ENCODE data around the gene LYST. TPM values are rescaled to one million over a fixed set of nuclear protein-coding genes. Genes with fewer than 3 reads are reported as not detected.
"Not testable (repeated sequence)": the region's sequence is repeated elsewhere in the genome, so short reads cannot be mapped to it uniquely, and the experiment has no call there.

Gene LYST
- total RNA-seq, 1 donor from 2014 or later = 19.2 TPM

- ATAC-seq = no peak
Observed at GRCh38 chr1:235628316-235629005, 238.2 kb downstream of the LYST start.

GRCh38 chr1:235625831-235626230, 240.9 kb downstream of the LYST start:
- ATAC-seq = no peak

- peak; percentile 71 for ATAC-seq
Observed at GRCh38 chr1:235625340-235625739, 241.4 kb downstream of the LYST start.

GRCh38 chr1:235624721-235625333, 241.9 kb downstream of the LYST start:
- no peak for ATAC-seq

GRCh38 chr1:235622936-235623779, 243.5 kb downstream of the LYST start:
- peak; percentile 78 for ATAC-seq

GRCh38 chr1:235619149-235619548, 247.6 kb downstream of the LYST start:
- not testable (repeated sequence) for ATAC-seq

- ATAC-seq = no peak
Observed at GRCh38 chr1:235617808-235618207, 248.9 kb downstream of the LYST start.

GRCh38 chr1:235617140-235617539, 249.6 kb downstream of the LYST start:
- ATAC-seq = no peak

- peak; percentile 27 for ATAC-seq
Observed at GRCh38 chr1:235614442-235614954, 252.2 kb downstream of the LYST start.

GRCh38 chr1:235613602-235614001, 253.1 kb downstream of the LYST start:
- ATAC-seq = peak; percentile 73

GRCh38 chr1:235612761-235613160, 253.9 kb downstream of the LYST start:
- ATAC-seq = no peak

Other genes starting within 250 kb of the LYST start
- gene GNG4, start 217.1 kb downstream of the LYST start, total RNA-seq = 7.2 TPM
- 5.3 TPM for gene NID1, start 198.2 kb upstream of the LYST start, total RNA-seq